ENCODE data around the gene B4GALT7.
"Not testable (repeated sequence)": the region's sequence is repeated elsewhere in the genome, so short reads cannot be mapped to it uniquely, and the experiment has no call there.

- TF ChIP-seq EZH2phosphoT487 (IDR thresholded peaks at IDR 0.05; ENCODE audit: borderline replicate concordance); CTCF (conservative IDR thresholded peaks at IDR 0.05; ENCODE audit: low read length): not testable (repeated sequence)
These were observed 40.4 kb upstream of the B4GALT7 start for GRCh38 chr5:177559446-177559941.

Data from Loucy (cell line).